GM12878 (cell line): ENCODE data around the gene SLC22A24. TPM values are rescaled to one million over a fixed set of nuclear protein-coding genes. Genes with fewer than 3 reads are reported as not detected.

Experiments used
- ATAC-seq: fragments of 200-7000 bp; cut with Tn5 transposase; 3 replicates; pipeline ENCODE4 v1.9.1; 2020; ENCODE audit warnings: mild to moderate bottlenecking, moderate library complexity
- BruUV-seq: library from RNA; stranded (reverse); fragments of 400-500 nt; replicated peaks from 2 replicates; lab custom pipeline; 2021; lab: Mats Ljungman, UMichigan
- CTCF ChIA-PET: fragments of 300-600 bp; sonication (Branson Sonifier 250); formaldehyde crosslinking; extraction: SDS; loops from one replicate; lab custom pipeline; 2021; ENCODE audit warnings: inconsistent platforms; lab: Yijun Ruan, JAX
- POLR2A ChIA-PET: fragments of 350-600 bp; formaldehyde crosslinking; extraction: SDS; loops from one replicate; lab custom pipeline; 2021; ENCODE audit warnings: inconsistent platforms; lab: Charles Lee
- RAD21 ChIA-PET: fragments of 300-600 bp; sonication (Branson Sonifier 250); formaldehyde crosslinking; loops from one replicate; lab custom pipeline; 2023; ENCODE audit warnings: antibody characterized with exemption; ENCODE audit not compliant: unreplicated experiment; lab: Charles Lee
- SMC1A ChIA-PET: fragments of 300-600 bp; sonication (Branson Sonifier 250); formaldehyde crosslinking; loops from one replicate; lab custom pipeline; 2023; ENCODE audit not compliant: unreplicated experiment, uncharacterized antibody; lab: Charles Lee
- DNase-seq: peaks from one replicate; pipeline ENCODE4 v3.0.0-alpha.2; 2011; ENCODE audit warnings: low read depth, low spot score
- FAIRE-seq: peaks from 3 replicates; lab custom pipeline; 2011; peaks lifted over from hg19 to GRCh38; lab: Jason Lieb, UNC
- H2AFZ ChIP-seq: 2 replicates; pipeline ENCODE4 v1.6.0; 2011; ENCODE audit warnings: low read depth, low read length, control low read depth; ENCODE audit not compliant: control insufficient read depth
- H3K27ac ChIP-seq: 2 replicates; pipeline ENCODE4 v1.5.1; 2011; ENCODE audit warnings: control low read depth; ENCODE audit not compliant: control insufficient read depth, insufficient read depth
- H3K27me3 ChIP-seq, 2 experiments: replicated peaks in 1 of 2; 2 replicates each; pipeline versions ENCODE4 v1.6.0 to v1.6.1; 2011; ENCODE audit warnings: low read length in 1 of 2; ENCODE audit not compliant: control insufficient read depth in 2 of 2, insufficient read depth in 2 of 2
- H3K36me3 ChIP-seq, 2 experiments: 2 replicates each; pipeline ENCODE4 v1.5.1; 2011; ENCODE audit warnings: low read length in 1 of 2; ENCODE audit not compliant: control insufficient read depth in 2 of 2, insufficient read depth in 2 of 2
- H3K4me1 ChIP-seq: 2 replicates; pipeline ENCODE4 v1.6.1; 2011; ENCODE audit warnings: mild to moderate bottlenecking, low read length, moderate library complexity, mixed read lengths; ENCODE audit not compliant: control insufficient read depth, insufficient read depth
- H3K4me2 ChIP-seq: 2 replicates; pipeline ENCODE4 v1.6.0; 2011; ENCODE audit warnings: control low read depth; ENCODE audit not compliant: control insufficient read depth, insufficient read depth
- H3K4me3 ChIP-seq: fragments of 200-600 bp; sonication (generic); 2 replicates; pipeline ENCODE4 v1.5.1; 2016
- H3K79me2 ChIP-seq: 2 replicates; pipeline ENCODE4 v1.6.0; 2011; ENCODE audit warnings: low read length; ENCODE audit not compliant: control insufficient read depth, insufficient read depth
- H3K9ac ChIP-seq: 2 replicates; pipeline ENCODE4 v1.8.0; 2011; ENCODE audit warnings: low read length, control low read depth, mixed read lengths; ENCODE audit not compliant: control insufficient read depth, insufficient read depth
- H3K9me3 ChIP-seq: replicated peaks from 3 replicates; pipeline ENCODE4 v1.5.1; 2011; ENCODE audit warnings: mild to moderate bottlenecking, low read length; ENCODE audit not compliant: control insufficient read depth, insufficient read depth
- H4K20me1 ChIP-seq: 2 replicates; pipeline ENCODE4 v1.6.0; 2011; ENCODE audit not compliant: control insufficient read depth, insufficient read depth
- ATF2 ChIP-seq: IDR thresholded peaks from 2 replicates; pipeline ENCODE4 v1.6.1; 2012; ENCODE audit warnings: low read length, inconsistent platforms
- E2F4 ChIP-seq: IDR thresholded peaks from 2 replicates; pipeline ENCODE4 v1.6.1; 2012; ENCODE audit warnings: low read depth, low read length, improper control_type of control experiment
- HCFC1 ChIP-seq: fragments of 150-350 bp; IDR thresholded peaks from 2 replicates; pipeline ENCODE4 v1.6.1; 2014; ENCODE audit warnings: low read length
- MEF2B ChIP-seq: fragments of 450-650 bp; IDR thresholded peaks from 2 replicates; pipeline ENCODE4 v1.6.1; 2018; ENCODE audit warnings: mild to moderate bottlenecking, moderate library complexity; ENCODE audit not compliant: partially characterized antibody, poor library complexity, severe bottlenecking
- NFYA ChIP-seq: IDR thresholded peaks from 2 replicates; pipeline ENCODE4 v1.6.1; 2011; ENCODE audit warnings: low read depth, mild to moderate bottlenecking, low read length, improper control_type of control experiment, borderline replicate concordance
- USF1 ChIP-seq: IDR thresholded peaks from 2 replicates; pipeline ENCODE4 v1.6.1; 2011; ENCODE audit warnings: borderline replicate concordance, low read depth, mild to moderate bottlenecking, moderate library complexity, mixed read lengths, low read length; ENCODE audit not compliant: insufficient read depth; ENCODE audit errors: extremely low read length
- YY1 ChIP-seq: IDR thresholded peaks from 2 replicates; pipeline ENCODE4 v1.6.1; 2011; ENCODE audit warnings: low read depth, mild to moderate bottlenecking, low read length
- WGBS: methylation state at CpG from one replicate; pipeline ENCODE4 v1.1.6; 2016; ENCODE audit warnings: low lambda C conversion rate; ENCODE audit not compliant: insufficient replicate concordance, insufficient coverage; ENCODE audit errors: missing lambda C conversion rate; 5-methylcytosine and 5-hydroxymethylcytosine counted together
- in situ Hi-C: fragments of 300-500 bp; cut with MboI; formaldehyde crosslinking; loops from 9 replicates; pipeline ENCODE4 v1.14.3; 2018; ENCODE audit warnings: mixed read lengths
- intact Hi-C: fragments of 100-400 bp; cut with micrococcal nuclease; formaldehyde crosslinking; loops from one replicate; pipeline ENCODE4 v1.14.2; 2022; ENCODE audit not compliant: unreplicated experiment
- polyA plus RNA-seq, 11 experiments: library from polyadenylated mRNA; depleted of rRNA in 4 of 11; unstranded in 6 of 11; stranded (reverse) in 5 of 11; fragments of >200 nt; fragmentation: Nextera tagmentation in 4 of 11; fragmentation: Illumina TruSeq in 1 of 11; extraction: Ambion mirVana in 4 of 11; extraction: Trizol in 1 of 11; gene quantifications; 1 replicate in 1 of 11; 2 replicates in 10 of 11; pipeline versions ENCODE4 v1.2.1 to v1.2.3, GENCODE V29; 2011 to 2016; ENCODE audit warnings: inconsistent platforms in 2 of 11, missing spikeins in 2 of 11, low read depth in 1 of 11
- total RNA-seq, 4 experiments: library from RNA; depleted of rRNA in 3 of 4; stranded (reverse); fragments of >200 nt in 3 of 4; fragmentation: Illumina TruSeq in 1 of 4; extraction: Trizol in 1 of 4; gene quantifications; 2 replicates each; pipeline versions ENCODE4 v1.2.1 to v1.2.3, GENCODE V29; 2013 to 2021

The SLC22A24 gene
- total and polyA plus RNA-seq, 10 of the 15 experiments (the other 5 are each of a cell fraction or from before 2014, with no cell fraction given) = not detected

- TF ChIP-seq USF1 = no peak
- TF ChIP-seq ATF2 = no peak
Measured at GRCh38 chr11:63042596-63042995, 101.4 kb downstream of the SLC22A24 start (continued).

- no peak for ATAC-seq
- no peaks in the 10 kb centered on the region for H3K79me2 ChIP-seq
Measured at GRCh38 chr11:63032457-63032856, 111.6 kb downstream of the SLC22A24 start.

More at GRCh38 chr11:63032457-63032856, 111.6 kb downstream of the SLC22A24 start:
- Histone ChIP-seq H3K36me3 (no peaks in the 10 kb centered on the region), H3K4me2 (no peak overlapping the region), H3K9ac (no peak overlapping the region), H3K27ac (no peak overlapping the region), H3K9me3 (no peaks in the 10 kb centered on the region), H3K4me3 (no peak overlapping the region), H4K20me1 (no peaks in the 10 kb centered on the region), H3K27me3 (no peaks in the 10 kb centered on the region), H3K4me1 (no peaks in the 10 kb centered on the region), H2AFZ (no peak overlapping the region)
- no TSS peak for BruUV-seq
- in situ Hi-C loops (loop anchor here (5.0 to 10.0 kb wide), 2 partner anchors 180 to 602 kb away; no protein-coding TSS in a partner anchor), intact Hi-C loops (no loop called here)
- CTCF ChIA-PET = interaction anchor here (1.0 kb wide), 1 partner anchor 446 kb away, joined by 3 read pairs; no protein-coding TSS in a partner anchor
- no peak for DNase-seq
- POLR2A ChIA-PET = no interaction called here
- no peak for TF ChIP-seq E2F4
- no peak for TF ChIP-seq MEF2B
- no peak for TF ChIP-seq NFYA
- no peak for TF ChIP-seq USF1
- TF ChIP-seq YY1 = no peak
- TF ChIP-seq HCFC1 = no peak
- RAD21 ChIA-PET = no interaction called here
- 67% methylated on average over 4 of the region's 4 CpGs for WGBS
- SMC1A ChIA-PET = interaction anchor here (1.0 kb wide), 1 partner anchor 603 kb away, joined by 3 read pairs; no protein-coding TSS in a partner anchor
- no peak for FAIRE-seq

Other genes starting within 250 kb of the SLC22A24 start
- gene CHRM1, start 222.9 kb downstream of the SLC22A24 start, total RNA-seq (2014; rRNA removed) = not detected in 2 replicates
- not detected in 2 replicates for gene CHRM1, start 222.9 kb downstream of the SLC22A24 start, total RNA-seq (2014; rRNA removed; fragmentation: Illumina TruSeq; extraction: Trizol)
- not detected in 2 replicates for gene CHRM1, start 222.9 kb downstream of the SLC22A24 start, total RNA-seq (2021)
- not detected in 2 replicates for gene CHRM1, start 222.9 kb downstream of the SLC22A24 start, polyA plus RNA-seq (2011; rRNA removed)
- gene CHRM1, start 222.9 kb downstream of the SLC22A24 start, polyA plus RNA-seq (2014; fragmentation: Illumina TruSeq; extraction: Trizol) = not detected in 2 replicates
- not detected for gene CHRM1, start 222.9 kb downstream of the SLC22A24 start, polyA plus RNA-seq (2014; fragmentation: Nextera tagmentation; extraction: Ambion mirVana)
- gene CHRM1, start 222.9 kb downstream of the SLC22A24 start, polyA plus RNA-seq (2014; rRNA removed) = not detected in 2 replicates
- not detected for gene CHRM1, start 222.9 kb downstream of the SLC22A24 start, polyA plus RNA-seq (2016; fragmentation: Nextera tagmentation; extraction: Ambion mirVana)
- not detected in 2 replicates for gene SLC22A6, start 159.3 kb downstream of the SLC22A24 start, total RNA-seq (2014; rRNA removed)
- not detected in 2 replicates for gene SLC22A6, start 159.3 kb downstream of the SLC22A24 start, total RNA-seq (2014; rRNA removed; fragmentation: Illumina TruSeq; extraction: Trizol)
- not detected in 2 replicates for gene SLC22A6, start 159.3 kb downstream of the SLC22A24 start, total RNA-seq (2021)
- gene SLC22A6, start 159.3 kb downstream of the SLC22A24 start, polyA plus RNA-seq (2011; rRNA removed) = not detected in 2 replicates
- gene SLC22A6, start 159.3 kb downstream of the SLC22A24 start, polyA plus RNA-seq (2014; fragmentation: Illumina TruSeq; extraction: Trizol) = not detected in 2 replicates
- gene SLC22A6, start 159.3 kb downstream of the SLC22A24 start, polyA plus RNA-seq (2014; fragmentation: Nextera tagmentation; extraction: Ambion mirVana) = not detected
- not detected in 2 replicates for gene SLC22A6, start 159.3 kb downstream of the SLC22A24 start, polyA plus RNA-seq (2014; rRNA removed)
- gene SLC22A6, start 159.3 kb downstream of the SLC22A24 start, polyA plus RNA-seq (2016; fragmentation: Nextera tagmentation; extraction: Ambion mirVana) = not detected
- gene SLC22A8, start 128.4 kb downstream of the SLC22A24 start, total RNA-seq (2014; rRNA removed) = not detected in 2 replicates
- not detected in 2 replicates for gene SLC22A8, start 128.4 kb downstream of the SLC22A24 start, total RNA-seq (2014; rRNA removed; fragmentation: Illumina TruSeq; extraction: Trizol)
- gene SLC22A8, start 128.4 kb downstream of the SLC22A24 start, total RNA-seq (2021) = not detected in 2 replicates
- not detected in 2 replicates for gene SLC22A8, start 128.4 kb downstream of the SLC22A24 start, polyA plus RNA-seq (2011; rRNA removed)
- gene SLC22A8, start 128.4 kb downstream of the SLC22A24 start, polyA plus RNA-seq (2014; fragmentation: Illumina TruSeq; extraction: Trizol) = not detected in 2 replicates
- not detected for gene SLC22A8, start 128.4 kb downstream of the SLC22A24 start, polyA plus RNA-seq (2014; fragmentation: Nextera tagmentation; extraction: Ambion mirVana)
- gene SLC22A8, start 128.4 kb downstream of the SLC22A24 start, polyA plus RNA-seq (2014; rRNA removed) = not detected in 2 replicates
- not detected for gene SLC22A8, start 128.4 kb downstream of the SLC22A24 start, polyA plus RNA-seq (2016; fragmentation: Nextera tagmentation; extraction: Ambion mirVana)
- gene SLC22A25, start 99.4 kb upstream of the SLC22A24 start, total RNA-seq (2014; rRNA removed) = not detected in 2 replicates
- gene SLC22A25, start 99.4 kb upstream of the SLC22A24 start, total RNA-seq (2014; rRNA removed; fragmentation: Illumina TruSeq; extraction: Trizol) = not detected in 2 replicates
- 0.08 TPM in 1 of 2 replicates, not detected in the other for gene SLC22A25, start 99.4 kb upstream of the SLC22A24 start, total RNA-seq (2021)
- gene SLC22A25, start 99.4 kb upstream of the SLC22A24 start, polyA plus RNA-seq (2011; rRNA removed) = not detected in 2 replicates
- gene SLC22A25, start 99.4 kb upstream of the SLC22A24 start, polyA plus RNA-seq (2014; fragmentation: Illumina TruSeq; extraction: Trizol) = not detected in 2 replicates
- not detected for gene SLC22A25, start 99.4 kb upstream of the SLC22A24 start, polyA plus RNA-seq (2014; fragmentation: Nextera tagmentation; extraction: Ambion mirVana)
- not detected in 2 replicates for gene SLC22A25, start 99.4 kb upstream of the SLC22A24 start, polyA plus RNA-seq (2014; rRNA removed)
- gene SLC22A25, start 99.4 kb upstream of the SLC22A24 start, polyA plus RNA-seq (2016; fragmentation: Nextera tagmentation; extraction: Ambion mirVana) = not detected
- gene SLC22A9, start 225.6 kb upstream of the SLC22A24 start, total RNA-seq (2014; rRNA removed) = 0.06 TPM in 1 of 2 replicates, not detected in the other
- not detected in 2 replicates for gene SLC22A9, start 225.6 kb upstream of the SLC22A24 start, total RNA-seq (2014; rRNA removed; fragmentation: Illumina TruSeq; extraction: Trizol)
- gene SLC22A9, start 225.6 kb upstream of the SLC22A24 start, total RNA-seq (2021) = not detected in 2 replicates
- gene SLC22A9, start 225.6 kb upstream of the SLC22A24 start, polyA plus RNA-seq (2011; rRNA removed) = 0.03 and 0.13 TPM in 2 replicates
- not detected in 2 replicates for gene SLC22A9, start 225.6 kb upstream of the SLC22A24 start, polyA plus RNA-seq (2014; fragmentation: Illumina TruSeq; extraction: Trizol)
- gene SLC22A9, start 225.6 kb upstream of the SLC22A24 start, polyA plus RNA-seq (2014; fragmentation: Nextera tagmentation; extraction: Ambion mirVana) = not detected
- not detected in 2 replicates for gene SLC22A9, start 225.6 kb upstream of the SLC22A24 start, polyA plus RNA-seq (2014; rRNA removed)
- not detected for gene SLC22A9, start 225.6 kb upstream of the SLC22A24 start, polyA plus RNA-seq (2016; fragmentation: Nextera tagmentation; extraction: Ambion mirVana)